Osteocyte (in vitro differentiated cells): Measurements from ENCODE around the gene SLC4A2. TPM values are rescaled to one million over a fixed set of nuclear protein-coding genes. Genes with fewer than 3 reads are reported as not detected.

Experiments
- DNase-seq: peaks from one replicate; pipeline ENCODE4 v3.0.0; 2021; ENCODE audit warnings: mixed read lengths; ENCODE audit not compliant: unreplicated experiment; ENCODE audit errors: extremely low spot score
- H3K27ac Mint-ChIP-seq: one replicate; pipeline ENCODE4 v1.8.0; 2021; ENCODE audit warnings: mild to moderate bottlenecking, mixed read lengths; ENCODE audit not compliant: unreplicated experiment
- H3K27me3 Mint-ChIP-seq: one replicate; pipeline ENCODE4 v1.8.0; 2021; ENCODE audit warnings: mixed read lengths; ENCODE audit not compliant: unreplicated experiment
- H3K36me3 Mint-ChIP-seq: one replicate; pipeline ENCODE4 v1.8.0; 2021; ENCODE audit warnings: mixed read lengths; ENCODE audit not compliant: unreplicated experiment
- H3K4me1 Mint-ChIP-seq: one replicate; pipeline ENCODE4 v1.8.0; 2021; ENCODE audit warnings: mixed read lengths; ENCODE audit not compliant: unreplicated experiment
- H3K4me3 Mint-ChIP-seq: one replicate; pipeline ENCODE4 v1.8.0; 2021; ENCODE audit warnings: mild to moderate bottlenecking, moderate library complexity, mixed read lengths; ENCODE audit not compliant: unreplicated experiment
- H3K9me3 Mint-ChIP-seq: one replicate; pipeline ENCODE4 v1.8.0; 2021; ENCODE audit warnings: mixed read lengths; ENCODE audit not compliant: unreplicated experiment
- CTCF ChIP-seq: fragments of 200-600 bp; sonication (generic); IDR thresholded peaks from 2 replicates; pipeline ENCODE4 v1.5.0; 2021; ENCODE audit warnings: antibody characterized with exemption, mild to moderate bottlenecking, moderate library complexity
- total RNA-seq: library from RNA; stranded (reverse); gene quantifications from 2 replicates; pipeline ENCODE4 v1.2.1, GENCODE V29; 2021

SLC4A2 gene
- total RNA-seq, 1 donor from 2014 or later = 289 TPM

GRCh38 chr7:151015967-151016366 lies 43.4 kb upstream of the SLC4A2 start:
- DNase-seq = no peak
- Mint-ChIP-seq H3K4me1 (peaks cover 27% of the 10 kb centered on the region), H3K9me3 (no peaks in the 10 kb centered on the region), H3K27ac (no peak overlapping the region), H3K4me3 (no peak overlapping the region), H3K27me3 (peaks cover 20% of the 10 kb centered on the region), H3K36me3 (no peaks in the 10 kb centered on the region)
- no peak for TF ChIP-seq CTCF

GRCh38 chr7:151016505-151016904 lies 42.9 kb upstream of the SLC4A2 start:
- no peaks in the 10 kb centered on the region for H3K36me3 Mint-ChIP-seq
- H3K27me3 Mint-ChIP-seq = peaks cover 25% of the 10 kb centered on the region
- H3K27ac Mint-ChIP-seq = no peak overlapping the region
- H3K4me1 Mint-ChIP-seq = peaks cover 27% of the 10 kb centered on the region
- no peak for DNase-seq
- no peak overlapping the region for H3K4me3 Mint-ChIP-seq
- no peak for TF ChIP-seq CTCF
- no peaks in the 10 kb centered on the region for H3K9me3 Mint-ChIP-seq

GRCh38 chr7:151016942-151017341 lies 42.4 kb upstream of the SLC4A2 start:
- H3K4me3 Mint-ChIP-seq = no peak overlapping the region
- peaks cover 24% of the 10 kb centered on the region for H3K4me1 Mint-ChIP-seq
- peaks cover 25% of the 10 kb centered on the region for H3K27me3 Mint-ChIP-seq

GRCh38 chr7:151017370-151017952 lies 41.9 kb upstream of the SLC4A2 start:
- DNase-seq = no peak
- H3K27ac Mint-ChIP-seq = no peak overlapping the region
- peaks cover 25% of the 10 kb centered on the region for H3K27me3 Mint-ChIP-seq
- H3K4me3 Mint-ChIP-seq = no peak overlapping the region
- H3K4me1 Mint-ChIP-seq = peaks cover 21% of the 10 kb centered on the region
- H3K9me3 Mint-ChIP-seq = no peaks in the 10 kb centered on the region
- no peak for TF ChIP-seq CTCF
- H3K36me3 Mint-ChIP-seq = no peaks in the 10 kb centered on the region

More at GRCh38 chr7:151016942-151017341, 42.4 kb upstream of the SLC4A2 start:
- Mint-ChIP-seq H3K27ac (no peak overlapping the region), H3K9me3 (no peaks in the 10 kb centered on the region), H3K36me3 (no peaks in the 10 kb centered on the region)
- DNase-seq = no peak
- no peak for TF ChIP-seq CTCF

GRCh38 chr7:151017953-151018420 lies 41.4 kb upstream of the SLC4A2 start:
- peak; percentile 99 for TF ChIP-seq CTCF
- H3K27me3 Mint-ChIP-seq = peaks cover 28% of the 10 kb centered on the region
- H3K4me3 Mint-ChIP-seq = peak overlapping the region; percentile 40
- no peaks in the 10 kb centered on the region for H3K9me3 Mint-ChIP-seq
- DNase-seq = peak; percentile 92
- no peak overlapping the region for H3K27ac Mint-ChIP-seq
- H3K4me1 Mint-ChIP-seq = peaks cover 19% of the 10 kb centered on the region
- no peaks in the 10 kb centered on the region for H3K36me3 Mint-ChIP-seq
